BLaER1 (cell line): ENCODE measurements around the gene EIF4G3.
A peak's percentile ranks its signal among the peaks of the same experiment; 100 is the strongest.

Experiments used
- H3K27ac ChIP-seq: shearing (Covaris generic); formaldehyde crosslinking; 2 replicates; pipeline ENCODE4 v1.8.1; 2022
- H3K27me3 ChIP-seq: shearing (Covaris generic); formaldehyde crosslinking; 2 replicates; pipeline ENCODE4 v1.8.1; 2022
- H3K36me3 ChIP-seq: shearing (Covaris generic); formaldehyde crosslinking; 2 replicates; pipeline ENCODE4 v1.8.1; 2022
- H3K4me1 ChIP-seq: shearing (Covaris generic); formaldehyde crosslinking; 2 replicates; pipeline ENCODE4 v1.8.1; 2022
- H3K4me2 ChIP-seq: shearing (Covaris generic); formaldehyde crosslinking; 2 replicates; pipeline ENCODE4 v1.8.1; 2022
- H3K4me3 ChIP-seq: shearing (Covaris generic); formaldehyde crosslinking; 2 replicates; pipeline ENCODE4 v1.8.1; 2022
- H3K9ac ChIP-seq: shearing (Covaris generic); formaldehyde crosslinking; 2 replicates; pipeline ENCODE4 v1.8.1; 2022
- H3K9me3 ChIP-seq: shearing (Covaris generic); formaldehyde crosslinking; 2 replicates; pipeline ENCODE4 v1.8.1; 2022
- H4K20me1 ChIP-seq: shearing (Covaris generic); formaldehyde crosslinking; 2 replicates; pipeline ENCODE4 v1.8.1; 2022
- Cebpa-rat ChIP-seq: shearing (Covaris generic); IDR thresholded peaks from 2 replicates; pipeline ENCODE4 v1.8.1; 2022

EIF4G3 gene

DNA sequence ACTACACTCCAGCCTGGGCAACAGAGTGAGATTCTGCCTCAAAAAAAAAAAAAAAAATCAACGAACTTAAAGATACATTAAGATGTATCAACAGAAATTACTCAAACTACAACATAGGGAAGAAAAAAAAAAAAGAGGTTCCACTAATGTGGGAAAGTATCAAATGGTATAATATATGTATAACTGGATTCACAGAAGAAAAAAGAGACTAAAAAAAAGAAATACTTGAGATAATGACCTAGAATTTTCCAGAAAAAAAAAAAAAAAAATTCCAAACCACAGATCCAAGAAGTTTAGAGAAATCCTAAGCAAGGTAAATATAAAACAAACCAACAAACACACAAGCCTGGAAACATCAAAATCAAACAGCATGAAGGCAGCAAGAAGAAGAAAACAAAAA lies 45.5 kb downstream of the EIF4G3 start:
- Histone ChIP-seq H3K27ac (no peak overlapping the region), H3K4me2 (no peak overlapping the region), H4K20me1 (peaks cover 59% of the 10 kb centered on the region), H3K4me1 (no peaks in the 10 kb centered on the region), H3K9me3 (no peaks in the 10 kb centered on the region), H3K36me3 (peaks cover 59% of the 10 kb centered on the region), H3K4me3 (no peak overlapping the region), H3K9ac (no peak overlapping the region), H3K27me3 (no peaks in the 10 kb centered on the region)
- TF ChIP-seq Cebpa-rat = no peak

GRCh38 chr1:21129407-21129806 lies 47.3 kb downstream of the EIF4G3 start:
- no peaks in the 10 kb centered on the region for H3K27me3 ChIP-seq
- H3K4me1 ChIP-seq = peaks cover under 1% of the 10 kb centered on the region; the same call in 1 of the 2 replicates
- H3K36me3 ChIP-seq = peaks cover 50% of the 10 kb centered on the region
- H3K27ac ChIP-seq = no peak overlapping the region
- H3K4me2 ChIP-seq = no peak overlapping the region
- no peak for TF ChIP-seq Cebpa-rat
- H4K20me1 ChIP-seq = peaks cover 67% of the 10 kb centered on the region
- no peaks in the 10 kb centered on the region for H3K9me3 ChIP-seq
- no peak overlapping the region for H3K4me3 ChIP-seq
- no peak overlapping the region for H3K9ac ChIP-seq

- H4K20me1 ChIP-seq = peaks cover 65% of the 10 kb centered on the region
- no peak overlapping the region for H3K4me3 ChIP-seq
- no peak overlapping the region for H3K27ac ChIP-seq
- H3K36me3 ChIP-seq = peaks cover 40% of the 10 kb centered on the region
- H3K4me1 ChIP-seq = peaks cover 13% of the 10 kb centered on the region
- H3K4me2 ChIP-seq = no peak overlapping the region
- no peaks in the 10 kb centered on the region for H3K27me3 ChIP-seq
- TF ChIP-seq Cebpa-rat = no peak
- no peaks in the 10 kb centered on the region for H3K9me3 ChIP-seq
- no peak overlapping the region for H3K9ac ChIP-seq
Measured at GRCh38 chr1:21126324-21126723, 50.4 kb downstream of the EIF4G3 start.

DNA sequence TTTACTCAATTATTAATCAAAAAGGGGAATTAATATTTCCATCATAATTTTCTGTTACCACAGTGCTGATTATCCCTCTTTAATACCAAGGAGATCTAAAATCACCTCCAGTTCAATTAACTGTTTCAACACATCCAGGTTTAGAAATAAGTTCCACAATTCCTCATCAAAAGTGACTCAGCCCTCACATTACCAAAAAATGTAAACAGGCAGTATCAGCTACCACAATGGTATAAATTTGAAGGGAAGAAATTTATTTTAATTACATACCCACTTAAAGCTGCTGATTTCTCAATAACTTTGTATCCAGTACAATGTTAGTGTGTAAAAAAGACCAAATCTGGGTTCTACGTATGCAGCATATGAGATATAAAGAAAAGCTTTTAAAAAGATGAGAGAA lies 51.9 kb downstream of the EIF4G3 start:
- no peak overlapping the region for H3K27ac ChIP-seq
- H3K4me2 ChIP-seq = no peak overlapping the region
- no peak for TF ChIP-seq Cebpa-rat
- no peaks in the 10 kb centered on the region for H3K27me3 ChIP-seq
- H3K4me1 ChIP-seq = peaks cover 19% of the 10 kb centered on the region
- H4K20me1 ChIP-seq = peaks cover 59% of the 10 kb centered on the region
- no peaks in the 10 kb centered on the region for H3K9me3 ChIP-seq
- no peak overlapping the region for H3K9ac ChIP-seq
- H3K4me3 ChIP-seq = no peak overlapping the region
- peaks cover 34% of the 10 kb centered on the region for H3K36me3 ChIP-seq

DNA sequence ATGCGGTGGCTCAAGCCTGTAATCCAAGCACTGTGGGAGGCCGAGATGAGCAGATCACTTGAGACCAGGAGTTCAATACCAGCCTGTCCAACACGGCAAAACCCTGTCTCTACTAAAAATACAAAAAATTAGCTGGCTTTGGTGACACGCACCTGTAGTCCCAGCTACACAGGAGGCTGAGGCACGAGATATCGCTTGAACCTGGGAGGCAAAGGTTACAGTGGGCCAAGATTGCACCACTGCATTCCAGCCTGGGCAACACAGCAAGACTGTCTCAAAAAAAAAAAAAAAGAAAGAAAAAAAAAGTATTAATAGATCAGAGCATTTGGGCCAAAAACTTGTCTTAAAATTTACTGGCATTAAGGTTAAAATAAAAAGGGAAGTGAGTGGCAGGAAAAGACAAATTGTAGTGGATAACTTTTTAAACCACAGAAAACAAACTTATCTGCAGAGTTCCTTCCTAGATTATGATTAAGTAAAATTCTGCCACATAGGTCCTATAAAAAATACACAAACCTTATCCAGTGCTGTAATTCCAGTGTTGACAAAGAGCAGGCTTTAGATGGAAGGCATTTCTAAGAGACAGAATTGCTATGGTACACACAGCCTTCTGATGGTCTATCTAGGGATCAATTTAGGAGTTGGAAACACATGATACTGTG lies 53.3 kb downstream of the EIF4G3 start:
- no peak overlapping the region for H3K4me3 ChIP-seq
- no peak for TF ChIP-seq Cebpa-rat
- no peaks in the 10 kb centered on the region for H3K9me3 ChIP-seq
- no peak overlapping the region for H3K9ac ChIP-seq
- H3K4me2 ChIP-seq = peak overlapping the region; percentile 15; the same call in 1 of the 2 replicates
- H3K36me3 ChIP-seq = peaks cover 30% of the 10 kb centered on the region
- H3K27ac ChIP-seq = no peak overlapping the region
- no peaks in the 10 kb centered on the region for H3K27me3 ChIP-seq
- H4K20me1 ChIP-seq = peaks cover 49% of the 10 kb centered on the region
- peaks cover 19% of the 10 kb centered on the region for H3K4me1 ChIP-seq

- Histone ChIP-seq H3K9ac (no peak overlapping the region), H3K36me3 (peaks cover 23% of the 10 kb centered on the region), H3K27me3 (no peaks in the 10 kb centered on the region), H3K4me3 (no peak overlapping the region), H3K27ac (no peak overlapping the region), H4K20me1 (peaks cover 46% of the 10 kb centered on the region), H3K4me2 (no peak overlapping the region), H3K9me3 (no peaks in the 10 kb centered on the region), H3K4me1 (peaks cover 19% of the 10 kb centered on the region)
- TF ChIP-seq Cebpa-rat = no peak
Measured at GRCh38 chr1:21121764-21122471, 54.8 kb downstream of the EIF4G3 start.

DNA sequence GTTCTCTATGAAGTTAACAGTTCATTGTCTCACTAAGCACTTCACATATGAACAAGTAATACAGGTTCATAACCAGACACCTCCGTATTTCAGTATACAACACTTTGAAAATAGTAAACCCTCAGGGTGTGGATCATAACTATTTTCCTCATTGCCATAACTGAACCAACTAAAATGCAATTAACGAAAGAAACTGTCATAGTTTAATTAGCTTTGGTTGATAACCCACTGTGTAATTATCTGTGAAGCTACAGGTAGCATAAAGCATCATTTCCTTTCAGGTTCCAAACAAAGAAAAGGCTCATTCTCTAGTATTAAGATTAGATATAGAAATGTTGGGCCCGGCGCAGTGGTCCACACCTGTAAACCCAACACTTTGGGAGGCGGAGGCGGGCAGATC lies 58.5 kb downstream of the EIF4G3 start:
- no peaks in the 10 kb centered on the region for H3K9me3 ChIP-seq
- no peak overlapping the region for H3K4me3 ChIP-seq
- no peaks in the 10 kb centered on the region for H3K27me3 ChIP-seq
- H3K9ac ChIP-seq = no peak overlapping the region
- no peak overlapping the region for H3K4me2 ChIP-seq
- H3K4me1 ChIP-seq = peaks cover 6% of the 10 kb centered on the region
- H3K36me3 ChIP-seq = peaks cover 20% of the 10 kb centered on the region
- TF ChIP-seq Cebpa-rat = no peak
- peaks cover 40% of the 10 kb centered on the region; the same call in 1 of the 2 replicates for H4K20me1 ChIP-seq
- H3K27ac ChIP-seq = no peak overlapping the region

- Histone ChIP-seq H3K4me3 (no peak overlapping the region), H3K9me3 (no peaks in the 10 kb centered on the region), H3K4me2 (no peak overlapping the region), H3K27me3 (no peaks in the 10 kb centered on the region), H3K9ac (no peak overlapping the region), H4K20me1 (peaks cover 35% of the 10 kb centered on the region; the same call in 1 of the 2 replicates), H3K36me3 (peaks cover 20% of the 10 kb centered on the region), H3K27ac (no peak overlapping the region), H3K4me1 (peaks cover 6% of the 10 kb centered on the region)
- TF ChIP-seq Cebpa-rat = no peak
Measured at GRCh38 chr1:21117597-21118001, 59.1 kb downstream of the EIF4G3 start.

DNA sequence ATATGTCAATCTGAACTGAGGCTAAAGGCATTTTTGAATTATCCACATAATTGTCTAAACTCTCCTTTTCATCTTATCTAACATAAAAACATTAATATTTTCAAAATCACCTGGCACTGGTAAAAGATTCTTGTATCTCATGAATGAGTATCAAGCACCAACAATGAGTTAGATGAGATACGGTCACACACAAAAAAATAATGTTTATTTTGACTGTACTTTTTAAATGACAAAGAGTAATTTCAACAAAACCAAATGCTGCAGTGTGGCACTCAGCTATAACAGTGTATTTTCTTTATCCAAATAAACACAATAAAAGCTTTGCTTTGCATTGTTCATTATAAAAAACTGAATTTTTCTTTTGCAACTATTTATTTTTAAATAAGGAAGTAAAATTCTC lies 59.5 kb downstream of the EIF4G3 start:
- Histone ChIP-seq H3K4me3 (no peak overlapping the region), H3K4me2 (no peak overlapping the region), H3K9ac (no peak overlapping the region), H3K36me3 (peaks cover 20% of the 10 kb centered on the region), H3K27ac (no peak overlapping the region), H3K4me1 (peaks cover 6% of the 10 kb centered on the region), H3K27me3 (no peaks in the 10 kb centered on the region), H4K20me1 (peaks cover 35% of the 10 kb centered on the region; the same call in 1 of the 2 replicates), H3K9me3 (no peaks in the 10 kb centered on the region)
- no peak for TF ChIP-seq Cebpa-rat

DNA sequence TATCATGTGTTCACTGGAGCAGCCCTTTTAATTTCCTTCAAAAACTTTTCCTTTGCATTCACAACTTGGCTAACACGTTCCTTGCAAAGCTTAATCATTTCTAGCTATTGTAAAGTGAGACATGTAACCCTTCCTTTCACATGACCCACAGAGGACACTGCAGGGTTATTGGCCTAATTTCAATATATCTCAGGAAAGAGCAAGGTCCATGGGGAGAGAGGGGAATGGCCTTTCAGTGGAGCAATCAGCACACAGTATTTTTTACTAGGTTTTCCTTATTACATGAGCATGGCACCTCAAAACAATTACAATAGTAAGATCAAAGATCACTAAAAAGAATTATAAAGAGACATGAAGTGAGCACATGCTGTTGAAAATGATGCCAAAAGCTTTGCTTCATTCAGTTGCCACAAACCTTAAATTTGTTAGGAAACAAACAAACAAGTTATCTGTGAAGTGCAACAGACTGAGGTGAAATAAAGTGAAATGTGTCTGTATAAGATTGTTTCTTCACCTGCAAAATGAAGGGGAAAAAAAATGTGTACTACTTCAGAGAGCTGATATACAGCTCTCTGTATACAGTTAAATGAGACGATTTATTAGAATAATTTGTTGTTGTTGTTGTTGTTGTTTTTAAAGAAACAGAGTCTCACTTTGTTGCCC lies 61.5 kb downstream of the EIF4G3 start:
- Histone ChIP-seq H3K4me3 (no peak overlapping the region), H3K4me2 (no peak overlapping the region), H3K36me3 (peaks cover 23% of the 10 kb centered on the region), H4K20me1 (peaks cover 35% of the 10 kb centered on the region), H3K9ac (no peak overlapping the region), H3K4me1 (peaks cover 4% of the 10 kb centered on the region), H3K9me3 (no peaks in the 10 kb centered on the region), H3K27me3 (no peaks in the 10 kb centered on the region), H3K27ac (no peak overlapping the region)
- TF ChIP-seq Cebpa-rat = no peak
